ENCODE measurements around the gene PLA2G1B.

Gene PLA2G1B

GRCh38 chr12:120361506-120362208, 34.1 kb upstream of the PLA2G1B start:
- CTCF ChIA-PET, result interaction anchor here (1.1 to 11.0 kb wide), 3 partner anchors 8 to 78 kb away, joined by 3 to 160 read pairs (median 4); no protein-coding TSS in a partner anchor
- TF ChIP-seq CTCF (IDR thresholded peaks at IDR 0.05; ENCODE audit: insufficient read depth, low read length, missing control alignments), result no peak
- peak overlapping the region; percentile 27 for H3K4me3 ChIP-seq (ENCODE audit: low read depth, low read length)
- DNase-seq (ENCODE audit: low read depth, low spot score), result no peak
- POLR2A ChIA-PET, result interaction anchor here (0.5 kb wide), 1 partner anchor 39 kb away, joined by 3 read pairs; no protein-coding TSS in a partner anchor

- no peak overlapping the region for H3K4me3 ChIP-seq (ENCODE audit: low read depth, low read length)
- POLR2A ChIA-PET, result no interaction called here
- CTCF ChIA-PET, result interaction anchor here (0.6 to 11.0 kb wide), 4 partner anchors 8 to 115 kb away, joined by 3 to 160 read pairs (median 4); no protein-coding TSS in a partner anchor
- no peak for DNase-seq (ENCODE audit: low read depth, low spot score)
- TF ChIP-seq CTCF (IDR thresholded peaks at IDR 0.05; ENCODE audit: insufficient read depth, low read length, missing control alignments), result no peak
Measured at GRCh38 chr12:120359128-120359527, 31.5 kb upstream of the PLA2G1B start.

GRCh38 chr12:120358412-120359100, 31.0 kb upstream of the PLA2G1B start:
- POLR2A ChIA-PET, result no interaction called here
- CTCF ChIA-PET, result interaction anchor here (1.2 to 11.0 kb wide), 3 partner anchors 9 to 72 kb away, joined by 3 to 160 read pairs (median 4); no protein-coding TSS in a partner anchor
- H3K4me3 ChIP-seq (ENCODE audit: low read depth, low read length), result no peak overlapping the region
- no peak for DNase-seq (ENCODE audit: low read depth, low spot score)
- no peak for TF ChIP-seq CTCF (IDR thresholded peaks at IDR 0.05; ENCODE audit: insufficient read depth, low read length, missing control alignments)

- no peak for DNase-seq (ENCODE audit: low read depth, low spot score)
- POLR2A ChIA-PET, result no interaction called here
- no peak overlapping the region for H3K4me3 ChIP-seq (ENCODE audit: low read depth, low read length)
- TF ChIP-seq CTCF (IDR thresholded peaks at IDR 0.05; ENCODE audit: insufficient read depth, low read length, missing control alignments), result no peak
- CTCF ChIA-PET, result interaction anchor here (0.7 to 11.0 kb wide), 20 partner anchors 8 to 289 kb away, joined by 3 to 160 read pairs (median 4); partner anchors contain the start of gene SRSF9
Measured at GRCh38 chr12:120357104-120357503, 29.5 kb upstream of the PLA2G1B start.

- CTCF ChIA-PET, result interaction anchor here (0.7 to 11.0 kb wide), 19 partner anchors 8 to 118 kb away, joined by 3 to 160 read pairs (median 4); partner anchors contain the start of gene SRSF9
- no peak overlapping the region for H3K4me3 ChIP-seq (ENCODE audit: low read depth, low read length)
- POLR2A ChIA-PET, result no interaction called here
- peak; percentile 83 for TF ChIP-seq CTCF (IDR thresholded peaks at IDR 0.05; ENCODE audit: insufficient read depth, low read length, missing control alignments)
- DNase-seq (ENCODE audit: low read depth, low spot score), result peak; percentile 42
Measured at GRCh38 chr12:120356567-120357030, 29.0 kb upstream of the PLA2G1B start.
